GM12865 (cell line): ENCODE results near the gene CCL4L2.
A peak's percentile ranks its signal among the peaks of the same experiment; 100 is the strongest.
"Not testable (repeated sequence)": the region's sequence is repeated elsewhere in the genome, so short reads cannot be mapped to it uniquely, and the experiment has no call there.

ENCODE experiments used
- DNase-seq: peaks from one replicate; pipeline ENCODE4 v3.0.0; 2010; ENCODE audit warnings: low read depth
- H3K4me3 ChIP-seq: 2 replicates; pipeline ENCODE4 v1.5.1; 2011; ENCODE audit warnings: mild to moderate bottlenecking, low read depth, low read length, control low read depth
- TF ChIP-seq, protein P1 (sequence below): IDR thresholded peaks from 2 replicates; pipeline ENCODE4 v1.5.1; 2011; ENCODE audit warnings: low read length, control low read depth, low read depth, inconsistent platforms; ENCODE audit not compliant: insufficient read depth; ENCODE audit errors: missing control alignments

Gene CCL4L2

DNA sequence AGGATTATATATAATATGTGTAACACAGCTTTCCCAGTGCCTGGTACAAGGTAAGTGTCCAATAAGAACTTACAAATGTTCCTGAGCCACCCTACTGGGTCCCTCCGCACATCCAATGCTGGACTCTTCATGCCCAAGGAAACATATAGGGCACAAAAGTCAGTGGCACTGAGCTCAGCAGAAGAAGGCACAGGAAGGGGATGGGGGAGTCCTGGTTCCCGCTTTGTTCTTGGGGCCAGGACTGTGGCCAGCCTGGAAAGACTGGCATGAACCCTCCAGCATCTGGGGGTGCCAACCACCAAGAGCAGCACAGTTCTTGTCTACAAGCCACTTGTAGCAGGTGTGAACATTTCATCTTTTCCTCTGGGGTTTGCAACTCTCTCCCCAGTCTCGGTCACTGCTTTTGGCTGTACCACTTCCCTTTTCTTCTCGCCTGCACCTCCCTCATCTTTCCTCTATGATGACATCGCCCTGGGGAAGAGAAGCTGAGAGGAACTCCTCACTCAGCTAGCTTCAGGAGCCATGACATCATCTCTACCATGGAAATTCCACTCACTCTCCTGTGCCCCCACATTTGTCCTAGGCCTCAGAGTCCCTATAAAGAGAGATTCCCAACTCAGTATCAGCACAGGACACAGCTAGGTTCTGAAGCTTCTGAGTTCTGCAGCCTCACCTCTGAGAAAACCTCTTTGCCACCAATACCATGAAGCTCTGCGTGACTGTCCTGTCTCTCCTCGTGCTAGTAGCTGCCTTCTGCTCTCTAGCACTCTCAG lies at the start of gene CCL4L2:
Gene CCL4L2, plus strand, starts transcription at position 625 of the 773 bp plus-strand sequence.
- H3K4me3 ChIP-seq = 0 out of 2 replicates have a peak within 1 kb of the TSS, but pooled peaks have one; percentile 8
- DNase-seq = peak; percentile 68

DNA sequence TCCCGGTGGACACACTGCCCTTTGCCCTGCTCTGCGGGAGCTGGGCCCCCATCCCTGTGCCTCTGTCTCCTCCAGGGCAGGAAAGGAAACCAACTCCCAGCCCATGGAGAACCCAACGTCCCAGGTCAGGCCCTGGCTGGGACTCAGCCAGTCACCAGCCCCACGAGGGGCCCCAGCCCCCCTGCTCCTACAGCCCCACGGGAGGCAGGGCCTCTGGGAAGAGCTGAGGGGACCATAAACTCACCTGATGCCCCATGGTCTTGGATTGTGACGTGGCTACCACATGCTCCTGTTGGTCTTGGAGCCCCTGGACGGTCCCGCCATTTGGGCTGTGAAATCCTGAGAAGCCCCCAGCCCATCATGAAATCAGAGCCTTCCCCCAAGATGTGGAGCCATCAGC lies 42.0 kb upstream of the CCL4L2 start:
- not testable (repeated sequence) for DNase-seq, H3K4me3 ChIP-seq

DNA sequence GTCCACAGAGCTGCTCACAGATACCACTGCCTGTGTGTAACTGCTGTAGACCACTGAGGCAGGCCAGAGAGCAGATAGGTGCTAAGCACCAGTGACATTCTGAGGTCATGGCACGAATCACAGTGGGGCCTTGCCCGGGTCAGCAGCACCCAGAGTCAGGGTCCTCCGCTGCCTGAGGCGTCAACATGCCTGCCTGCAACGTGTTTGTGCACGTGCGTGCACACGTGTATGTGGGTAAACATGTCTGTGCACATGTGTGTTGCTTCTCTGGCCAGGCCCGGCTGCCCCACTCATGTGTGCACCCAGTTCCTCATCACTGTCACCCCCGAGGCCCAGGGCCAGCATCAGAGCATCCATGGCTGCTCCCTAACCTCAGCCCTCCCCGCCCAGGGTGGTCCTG lies 34.3 kb upstream of the CCL4L2 start, which contains the start of gene TBC1D3B:
Gene TBC1D3B, minus strand, starts transcription at position 101 of the 400 bp plus-strand sequence. CDS start 1,586 bp downstream, outside the sequence.
- H3K4me3 ChIP-seq, DNase-seq: not testable (repeated sequence)

DNA sequence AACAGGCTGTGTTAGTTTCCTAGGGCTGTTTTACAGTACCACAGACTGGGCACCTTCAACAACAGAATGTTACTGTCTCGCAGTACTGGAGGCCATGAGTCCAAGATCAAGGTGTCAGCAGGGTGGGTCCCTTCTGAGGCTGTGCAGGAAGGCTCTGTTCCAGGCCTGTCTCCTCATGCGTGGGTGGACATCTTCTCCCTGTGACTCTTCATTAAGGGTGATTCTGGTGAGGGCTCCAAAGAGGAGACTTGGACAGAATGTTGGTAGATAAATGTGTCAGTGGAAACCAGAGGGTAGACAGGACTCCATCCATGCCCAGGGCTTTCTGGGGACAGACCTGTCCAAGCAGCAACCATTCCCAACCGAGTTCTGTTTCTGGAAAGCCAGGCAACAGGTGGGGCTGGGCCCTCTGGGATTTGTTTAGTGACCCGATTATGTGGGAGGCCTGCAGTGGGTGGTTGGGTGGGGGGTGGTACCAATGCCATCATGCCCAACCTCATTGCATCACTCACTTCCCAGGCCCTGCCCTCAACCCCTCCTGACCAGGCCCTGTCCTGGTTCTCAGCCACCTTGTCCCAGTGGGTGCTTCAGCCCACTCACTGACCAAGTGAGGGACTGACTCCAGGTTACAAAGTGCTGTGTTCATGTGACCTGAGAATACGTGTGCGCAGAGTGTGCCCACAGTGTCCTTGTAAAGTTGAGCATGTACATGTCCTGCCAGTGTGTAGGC lies 29.3 kb upstream of the CCL4L2 start:
- not testable (repeated sequence) for DNase-seq, H3K4me3 ChIP-seq

DNA sequence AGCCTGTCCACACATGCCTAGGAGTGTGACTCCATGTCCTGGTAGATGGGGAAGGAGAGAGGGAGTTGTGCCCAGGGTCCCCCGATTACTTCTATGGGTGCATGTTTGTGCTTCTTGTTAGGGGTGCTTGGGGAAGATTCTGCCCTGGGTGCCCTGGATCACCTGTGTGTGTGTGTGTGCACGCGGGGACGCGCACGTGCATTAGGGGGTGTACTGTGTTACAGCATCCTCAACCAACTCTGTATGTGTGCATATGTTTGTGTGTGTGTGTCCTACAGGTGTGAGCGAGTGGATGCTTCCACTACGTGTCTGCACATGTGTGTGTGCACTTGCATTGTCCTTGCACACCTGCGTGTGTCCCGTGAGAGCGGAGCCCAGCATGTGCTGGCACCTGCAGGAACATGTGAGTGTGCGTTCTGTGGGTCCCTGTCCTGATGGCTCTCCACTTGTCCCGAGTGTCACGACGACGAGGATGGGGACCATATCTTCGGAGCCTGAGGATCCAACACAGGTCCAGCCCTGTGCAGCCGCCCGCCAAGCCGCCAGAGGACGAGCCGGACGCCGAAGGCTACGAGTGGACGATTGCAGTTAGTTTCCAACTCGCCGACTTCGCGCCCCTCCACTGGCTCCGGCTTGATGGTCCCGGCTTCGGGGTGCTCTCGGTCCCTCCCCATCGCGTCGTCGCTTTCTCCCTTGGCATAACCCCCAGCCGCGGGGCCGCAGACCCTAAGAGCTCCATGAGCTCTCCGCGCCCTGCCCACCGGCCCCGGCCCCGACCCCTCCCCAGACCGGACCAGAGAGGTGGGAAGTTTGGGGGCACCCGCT lies 28.5 kb upstream of the CCL4L2 start:
- TF ChIP-seq, protein P1, sequence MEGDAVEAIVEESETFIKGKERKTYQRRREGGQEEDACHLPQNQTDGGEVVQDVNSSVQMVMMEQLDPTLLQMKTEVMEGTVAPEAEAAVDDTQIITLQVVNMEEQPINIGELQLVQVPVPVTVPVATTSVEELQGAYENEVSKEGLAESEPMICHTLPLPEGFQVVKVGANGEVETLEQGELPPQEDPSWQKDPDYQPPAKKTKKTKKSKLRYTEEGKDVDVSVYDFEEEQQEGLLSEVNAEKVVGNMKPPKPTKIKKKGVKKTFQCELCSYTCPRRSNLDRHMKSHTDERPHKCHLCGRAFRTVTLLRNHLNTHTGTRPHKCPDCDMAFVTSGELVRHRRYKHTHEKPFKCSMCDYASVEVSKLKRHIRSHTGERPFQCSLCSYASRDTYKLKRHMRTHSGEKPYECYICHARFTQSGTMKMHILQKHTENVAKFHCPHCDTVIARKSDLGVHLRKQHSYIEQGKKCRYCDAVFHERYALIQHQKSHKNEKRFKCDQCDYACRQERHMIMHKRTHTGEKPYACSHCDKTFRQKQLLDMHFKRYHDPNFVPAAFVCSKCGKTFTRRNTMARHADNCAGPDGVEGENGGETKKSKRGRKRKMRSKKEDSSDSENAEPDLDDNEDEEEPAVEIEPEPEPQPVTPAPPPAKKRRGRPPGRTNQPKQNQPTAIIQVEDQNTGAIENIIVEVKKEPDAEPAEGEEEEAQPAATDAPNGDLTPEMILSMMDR = no peak
- DNase-seq = no peak
- H3K4me3 ChIP-seq = peak overlapping the region; percentile 57

DNA sequence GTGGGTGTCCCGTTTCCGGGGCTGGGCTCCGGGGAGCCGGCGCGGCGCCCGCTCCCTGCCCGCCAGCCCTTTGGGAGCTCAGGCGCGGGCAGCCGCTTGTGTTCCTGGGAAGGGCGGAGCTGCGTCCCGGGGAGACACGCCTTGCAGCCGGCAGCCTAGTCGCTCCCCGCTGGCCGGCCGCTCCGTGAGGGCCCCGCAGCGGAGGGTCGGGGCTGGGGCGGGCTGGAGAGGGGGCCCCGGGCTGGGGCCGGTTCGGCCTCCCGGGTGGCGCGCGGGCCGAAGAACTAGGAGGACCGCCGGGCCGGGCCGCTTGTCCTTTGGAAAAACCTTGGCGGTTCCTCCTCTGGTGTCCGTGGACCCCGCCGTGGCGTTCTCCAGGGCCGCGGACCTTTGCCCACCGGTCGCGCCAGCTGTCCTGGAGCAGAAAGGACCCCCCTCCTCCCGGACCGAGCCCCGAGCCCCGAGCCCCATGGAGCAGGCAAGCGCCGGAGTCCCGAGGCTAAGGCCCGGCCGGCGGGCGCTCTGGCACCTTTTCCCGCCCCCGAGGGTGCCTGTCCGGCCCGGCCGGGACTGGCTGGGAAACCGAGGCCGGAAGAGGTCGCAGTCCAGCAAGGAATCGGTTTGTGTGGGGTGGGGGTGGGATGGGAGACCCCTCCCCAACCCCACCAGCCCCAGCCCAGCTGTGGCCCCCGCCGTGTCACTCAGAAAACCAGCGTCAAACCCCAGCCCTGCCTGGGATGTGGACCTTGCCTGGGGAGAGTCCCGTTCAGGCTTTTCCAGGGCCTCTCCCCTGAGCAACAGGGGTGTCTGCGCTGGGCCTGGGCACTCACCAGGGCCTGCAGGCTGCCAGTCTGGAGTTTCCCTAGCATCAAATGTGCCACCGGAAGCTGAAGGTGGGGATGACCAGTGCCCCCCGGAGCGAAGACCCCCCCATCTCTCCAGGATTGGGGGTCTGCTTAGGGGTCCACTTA lies 27.6 kb upstream of the CCL4L2 start:
- TF ChIP-seq, protein P1 = no peak
- peak overlapping the region; percentile 57 for H3K4me3 ChIP-seq
- DNase-seq = peak; percentile 62

DNA sequence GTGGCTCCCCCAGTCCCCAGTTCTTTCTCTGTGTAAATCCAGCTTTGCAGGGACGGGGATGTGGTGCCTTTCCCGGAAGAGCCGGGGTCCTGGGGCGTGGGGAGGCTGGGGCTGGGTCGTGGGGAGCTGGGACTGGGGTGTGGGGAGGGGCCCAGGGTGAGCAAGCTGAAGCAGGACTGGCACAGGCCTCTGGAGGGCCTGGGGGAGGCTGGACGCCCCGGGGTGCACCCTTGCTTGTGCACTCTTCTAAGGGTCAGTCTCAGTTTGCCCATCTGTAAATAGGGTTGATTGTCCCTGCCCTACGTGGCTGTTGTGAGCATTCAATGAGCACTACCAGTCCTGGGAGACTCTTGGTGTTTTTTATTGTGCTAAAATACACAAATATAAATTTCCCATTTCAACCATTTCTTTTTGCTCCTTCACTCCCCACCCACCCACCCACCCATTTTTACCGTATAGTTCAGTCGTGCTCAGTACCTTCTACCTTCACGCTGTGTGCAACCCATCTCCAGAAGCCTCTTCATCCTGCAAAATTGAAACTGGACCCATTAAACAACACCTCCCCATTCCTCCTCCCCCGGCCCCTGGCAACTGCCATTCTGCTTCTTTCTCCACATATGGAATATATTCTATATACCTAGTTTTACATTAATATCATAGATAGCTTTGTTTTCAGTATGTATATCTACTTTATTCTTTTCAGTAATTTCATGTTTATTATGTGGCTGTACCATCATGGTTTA lies 26.7 kb upstream of the CCL4L2 start:
- peak overlapping the region; percentile 57 for H3K4me3 ChIP-seq
- DNase-seq = no peak
- TF ChIP-seq, protein P1 = no peak

DNA sequence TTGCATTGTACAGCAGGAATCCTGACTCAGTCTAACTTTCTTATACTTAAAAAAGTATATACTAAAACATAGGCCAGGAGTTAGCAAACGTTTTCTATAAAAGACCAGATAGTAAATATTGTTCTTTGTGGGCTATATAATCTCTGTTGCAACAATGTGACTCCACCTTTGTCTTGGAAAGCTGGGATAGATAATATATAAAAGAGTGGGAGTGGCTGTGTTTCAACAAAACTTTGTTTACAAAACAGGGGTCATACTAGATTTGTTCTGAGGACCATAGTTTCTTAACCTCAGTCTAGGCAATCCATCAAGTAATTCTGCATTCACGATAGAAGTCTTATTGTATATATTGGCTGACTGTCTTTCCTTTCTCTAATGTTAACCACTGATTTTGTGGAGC lies 25.4 kb upstream of the CCL4L2 start:
- TF ChIP-seq, protein P1 = no peak
- DNase-seq = no peak
- no peak overlapping the region for H3K4me3 ChIP-seq

DNA sequence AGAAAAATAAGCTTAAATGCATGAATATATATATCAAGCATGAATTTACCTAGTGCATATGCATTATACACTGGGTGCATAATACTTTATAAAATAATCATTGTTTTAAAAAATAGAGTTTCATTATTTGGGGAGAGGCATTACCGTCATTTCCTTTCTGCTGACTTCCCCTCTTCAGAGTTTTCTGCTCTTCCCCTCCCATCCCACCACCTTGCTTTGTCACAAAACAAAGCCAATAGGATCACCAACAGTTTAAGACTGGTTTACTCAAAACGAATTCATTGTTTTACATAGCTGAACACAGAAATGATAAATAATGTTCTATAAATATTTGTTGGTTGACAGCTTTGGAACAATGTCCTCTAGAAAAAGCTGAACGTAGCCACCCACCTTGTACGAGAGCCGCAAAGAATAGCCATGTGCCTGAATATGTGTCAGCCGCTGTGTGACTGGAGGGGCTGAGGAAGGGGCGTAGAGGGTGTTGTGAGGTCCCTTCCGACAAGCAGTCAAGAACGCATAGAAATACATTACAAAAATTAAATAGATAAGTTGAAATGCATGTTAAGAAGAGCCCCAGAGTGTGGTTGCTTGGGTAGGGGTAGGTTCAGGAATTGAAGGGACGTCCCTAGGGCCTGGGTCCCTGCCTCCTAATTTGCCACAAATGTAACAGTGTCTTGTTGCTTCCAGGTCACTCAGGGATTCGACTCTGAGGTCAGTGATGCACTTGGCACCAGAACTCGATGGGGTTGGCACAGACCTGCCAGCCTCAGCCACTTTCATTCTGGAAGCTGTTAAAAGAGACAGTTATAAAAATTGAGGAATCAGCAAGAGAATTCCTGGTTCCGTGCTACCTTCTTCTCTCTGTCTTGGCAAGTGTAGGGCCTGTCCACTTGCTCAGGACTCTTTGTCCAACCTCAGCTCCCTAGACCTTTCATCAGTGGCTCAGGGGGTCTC lies 23.8 kb upstream of the CCL4L2 start:
- H3K4me3 ChIP-seq, DNase-seq: not testable (repeated sequence)

DNA sequence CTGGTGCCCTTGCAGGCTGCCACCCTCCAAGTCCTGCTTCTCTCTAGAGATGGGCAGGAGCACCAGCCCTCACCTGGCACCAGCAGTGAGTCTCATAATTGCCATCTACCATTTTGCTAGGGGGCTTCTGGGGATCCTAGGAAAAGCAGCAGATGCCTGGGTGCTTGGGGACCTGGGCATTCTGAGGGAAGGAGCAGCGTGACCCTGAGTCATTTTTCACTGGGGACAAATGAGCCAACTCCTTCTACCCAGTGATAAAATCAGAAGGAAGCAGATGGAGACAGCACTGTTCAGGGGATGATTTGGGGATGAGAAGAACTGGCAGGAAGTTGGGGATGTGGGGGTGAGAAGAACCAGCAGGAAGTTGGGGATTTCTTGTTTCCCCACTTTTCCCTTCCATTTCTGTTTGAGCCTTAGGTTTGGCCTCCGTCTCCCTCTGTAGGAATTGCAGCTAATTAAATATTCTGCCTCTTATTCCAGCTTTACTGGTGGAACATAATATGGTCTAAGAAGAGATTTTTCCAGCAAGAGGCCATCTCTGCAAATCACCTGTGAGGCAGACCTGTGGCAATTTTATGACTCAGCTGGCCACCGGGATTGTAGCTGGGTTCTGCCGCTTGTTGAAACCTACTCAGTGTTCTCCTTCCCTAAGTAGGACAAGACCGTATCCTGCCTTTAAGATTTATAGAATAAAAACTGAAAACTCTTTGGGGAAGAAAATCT lies 22.8 kb upstream of the CCL4L2 start:
- H3K4me3 ChIP-seq, DNase-seq: not testable (repeated sequence)
